K562 (cell line): ENCODE data around the gene PRDM2. TPM values are rescaled to one million over a fixed set of nuclear protein-coding genes. Genes with fewer than 3 reads are reported as not detected.
A peak's percentile ranks its signal among the peaks of the same experiment; 100 is the strongest.

Source experiments
- ATAC-seq: fragments of 200-7000 bp; cut with Tn5 transposase; 3 replicates; pipeline ENCODE4 v1.9.1; 2020; ENCODE audit warnings: moderate library complexity
- BruUV-seq: library from RNA; stranded (reverse); fragments of 400-500 nt; replicated peaks from 2 replicates; lab custom pipeline; 2021; lab: Mats Ljungman, UMichigan
- CTCF ChIA-PET: fragments of 300-600 bp; formaldehyde crosslinking; extraction: SDS; loops from one replicate; lab custom pipeline; 2021; ENCODE audit warnings: low intra/inter-chr PET ratio; lab: Yijun Ruan, JAX
- POLR2A ChIA-PET: fragments of 300-600, 350-650 bp; sonication (Branson Sonifier 250); formaldehyde crosslinking; extraction: SDS; loops from one replicate; lab custom pipeline; 2021; ENCODE audit warnings: antibody characterized with exemption, inconsistent platforms; lab: Yijun Ruan, JAX
- DNase-seq, 4 experiments: peaks; one replicate each; pipeline versions ENCODE4 v3.0.0 to v3.0.0-alpha.2; 2011 to 2018; ENCODE audit warnings: low spot score in 3 of 4, mixed read lengths in 3 of 4; ENCODE audit errors: extremely low read depth in 1 of 4
- FAIRE-seq: peaks from 2 replicates; lab custom pipeline; 2011; peaks lifted over from hg19 to GRCh38; lab: Jason Lieb, UNC
- H2AFZ ChIP-seq: 2 replicates; pipeline ENCODE4 v1.6.0; 2011; ENCODE audit warnings: low read depth, low read length, control low read depth, inconsistent platforms
- H3K27ac ChIP-seq: fragments of 200-600 bp; 3 replicates; pipeline ENCODE4 v1.8.0; 2011; ENCODE audit warnings: low read depth, mild to moderate bottlenecking, control low read depth, inconsistent platforms, low read length, moderate library complexity, mixed read lengths; ENCODE audit errors: extremely low read depth
- H3K27me3 ChIP-seq, 2 experiments: fragments of 300-600 bp in 1 of 2; 2 replicates in 1 of 2; 3 replicates in 1 of 2; pipeline versions ENCODE4 v1.6.0 to v1.8.0; 2011; ENCODE audit warnings: inconsistent platforms in 2 of 2, low read length in 2 of 2, mild to moderate bottlenecking in 1 of 2, mixed read lengths in 1 of 2, moderate library complexity in 1 of 2; ENCODE audit not compliant: control insufficient read depth in 2 of 2, insufficient read depth in 2 of 2
- H3K36me3 ChIP-seq: fragments of 300-600 bp; 3 replicates; pipeline ENCODE4 v1.8.0; 2011; ENCODE audit warnings: mild to moderate bottlenecking, low read length, inconsistent platforms; ENCODE audit not compliant: control insufficient read depth, insufficient read depth
- H3K4me1 ChIP-seq, 2 experiments: fragments of 200-600 bp in 1 of 2; replicated peaks in 1 of 2; 2 replicates in 1 of 2; 3 replicates in 1 of 2; pipeline versions ENCODE4 v1.5.1 to v1.8.0; 2011; ENCODE audit warnings: inconsistent platforms in 2 of 2, low read length in 2 of 2, mild to moderate bottlenecking in 1 of 2, mixed read lengths in 1 of 2, moderate library complexity in 1 of 2; ENCODE audit not compliant: control insufficient read depth in 2 of 2, insufficient read depth in 2 of 2
- H3K4me2 ChIP-seq: 2 replicates; pipeline ENCODE4 v1.6.1; 2011; ENCODE audit warnings: low read length, control low read depth, inconsistent platforms, mixed read lengths; ENCODE audit not compliant: insufficient read depth
- H3K4me3 ChIP-seq: fragments of 200-600 bp; sonication (generic), shearing (Covaris generic); 2 replicates; pipeline ENCODE4 v1.5.1; 2016; ENCODE audit warnings: control low read depth, inconsistent platforms
- H3K79me2 ChIP-seq: fragments of 200-600 bp; 3 replicates; pipeline ENCODE4 v1.8.0; 2011; ENCODE audit warnings: low read length, inconsistent platforms; ENCODE audit not compliant: control insufficient read depth, insufficient read depth
- H3K9ac ChIP-seq, 2 experiments: 2 replicates each; pipeline versions ENCODE4 v1.6.0 to v1.6.1; 2011; ENCODE audit warnings: low read depth in 2 of 2, low read length in 2 of 2, control low read depth in 1 of 2, inconsistent platforms in 1 of 2, mild to moderate bottlenecking in 1 of 2, mixed read lengths in 1 of 2; ENCODE audit not compliant: insufficient read depth in 1 of 2
- H3K9me1 ChIP-seq: one replicate; pipeline ENCODE4 v1.6.0; 2011; ENCODE audit warnings: inconsistent platforms, mild to moderate bottlenecking, low read length, moderate library complexity; ENCODE audit not compliant: control insufficient read depth, insufficient read depth
- H3K9me3 ChIP-seq: replicated peaks from 2 replicates; pipeline ENCODE4 v1.5.1; 2011; ENCODE audit warnings: low read depth, low read length, inconsistent platforms; ENCODE audit not compliant: control insufficient read depth, insufficient read depth
- H4K20me1 ChIP-seq: replicated peaks from 2 replicates; pipeline ENCODE4 v1.6.1; 2011; ENCODE audit warnings: low read length, inconsistent platforms, mixed read lengths; ENCODE audit not compliant: control insufficient read depth, insufficient read depth
- SIN3A ChIP-seq, 2 experiments: fragments of 150-350 bp in 1 of 2; IDR thresholded peaks; 2 replicates each; pipeline ENCODE4 v1.6.1; 2011 to 2016; ENCODE audit warnings: borderline replicate concordance in 2 of 2, low read depth in 2 of 2, low read length in 2 of 2, mild to moderate bottlenecking in 2 of 2, moderate library complexity in 2 of 2; ENCODE audit not compliant: control insufficient read depth in 1 of 2
- ZNF12 ChIP-seq: sonication (generic); formaldehyde crosslinking; IDR thresholded peaks from 2 replicates; pipeline ENCODE4 v1.4.0; 2020; ENCODE audit warnings: mild to moderate bottlenecking, missing genetic modification reagents
- ZNF583 ChIP-seq: fragments of 250-450 bp; sonication (Bioruptor Pico); IDR thresholded peaks from 2 replicates; pipeline ENCODE4 v1.4.0; 2020
- WGBS: fragments of 100-300 bp; shearing (Covaris generic); methylation state at CpG from one replicate; pipeline ENCODE4 v1.1.6; 2016; ENCODE audit warnings: low coverage, mixed read lengths; ENCODE audit not compliant: insufficient coverage; ENCODE audit errors: missing lambda C conversion rate; 5-methylcytosine and 5-hydroxymethylcytosine counted together
- in situ Hi-C: fragments of 300-500 bp; cut with MboI; formaldehyde crosslinking; loops from 4 replicates; pipeline ENCODE4 v1.15.0; 2018; ENCODE audit warnings: inconsistent platforms, mixed read lengths
- intact Hi-C: fragments of 100-400 bp; cut with micrococcal nuclease; formaldehyde crosslinking; loops from 2 replicates; pipeline ENCODE4 v1.14.2; 2022
- polyA plus RNA-seq, 8 experiments: library from polyadenylated mRNA; depleted of rRNA in 4 of 8; stranded (reverse) in 5 of 8; unstranded in 3 of 8; fragments of >200 nt; fragmentation: Nextera tagmentation in 2 of 8; fragmentation: Illumina TruSeq in 1 of 8; extraction: Ambion mirVana in 2 of 8; extraction: Trizol in 1 of 8; gene quantifications; 2 replicates each; pipeline versions ENCODE4 v1.2.1 to v1.2.3, GENCODE V29; 2011 to 2014; ENCODE audit warnings: inconsistent platforms in 1 of 8, missing spikeins in 1 of 8
- total RNA-seq, 7 experiments: library from RNA; depleted of rRNA in 6 of 7; stranded (reverse); fragments of >200 nt in 6 of 7; fragmentation: Illumina TruSeq in 2 of 7; extraction: Trizol in 2 of 7; gene quantifications; 2 replicates each; pipeline versions ENCODE4 v1.2.1 to v1.2.3, GENCODE V29; 2011 to 2021; ENCODE audit warnings: low replicate concordance in 1 of 7

The PRDM2 gene
- total and polyA plus RNA-seq, 9 of the 15 experiments (the other 6 are each of a cell fraction or from before 2014, with no cell fraction given): 5.4 to 27.6 (median 12.5) TPM

- H3K9me3 ChIP-seq: no peaks in the 10 kb centered on the region
- intact Hi-C loops: no loop called here
- H3K27me3 ChIP-seq: peaks cover 8 to 21% of the 10 kb centered on the region in 2 experiments; a peak in 3 of 5 replicates
- no peaks in the 10 kb centered on the region for H3K36me3 ChIP-seq
- BruUV-seq: no TSS peak
- no peak for FAIRE-seq
- no peak overlapping the region for H3K4me3 ChIP-seq
- no peak overlapping the region for H3K4me2 ChIP-seq
- in situ Hi-C loops: loop anchor here (5.0 kb wide), 1 partner anchor 121 kb away; no protein-coding TSS in a partner anchor
- peak; percentile 82 for TF ChIP-seq ZNF12 (CRISPR knock-in tag)
- no peak for TF ChIP-seq ZNF583
- TF ChIP-seq, all 486 proteins: peak for 1
- Histone ChIP-seq H4K20me1 (no peaks in the 10 kb centered on the region; the same call in 1 of the 2 replicates), H3K9me1 (peaks cover 2% of the 10 kb centered on the region), H3K4me1 (no peaks in the 10 kb centered on the region), H3K79me2 (no peaks in the 10 kb centered on the region), H2AFZ (no peak overlapping the region), H3K9ac (no peak overlapping the region), H3K27ac (no peak overlapping the region)
- ChIA-PET CTCF (no interaction called here), POLR2A (no interaction called here)
- peak in 3 of 4 experiments; percentile 4 to 5 (median 4) for DNase-seq
- WGBS: 2% methylated on average over 5 of the region's 5 CpGs
- no peak for ATAC-seq
These were observed 136.1 kb downstream of the PRDM2 start for GRCh38 chr1:13836136-13836535.

- in situ Hi-C loops: loop anchor here (5.0 kb wide), 1 partner anchor 121 kb away; no protein-coding TSS in a partner anchor
- no peak for ATAC-seq
These were observed 136.6 kb downstream of the PRDM2 start for GRCh38 chr1:13836631-13837030.

More at GRCh38 chr1:13836631-13837030, 136.6 kb downstream of the PRDM2 start:
- peaks cover 8 to 21% of the 10 kb centered on the region in 2 experiments; a peak in 3 of 5 replicates for H3K27me3 ChIP-seq
- no peak for DNase-seq
- ChIA-PET POLR2A (interaction anchor here (0.6 kb wide), 1 partner anchor 1352 kb away, joined by 4 read pairs; no protein-coding TSS in a partner anchor), CTCF (no interaction called here)
- no peaks in the 10 kb centered on the region for H3K79me2 ChIP-seq
- H3K9me1 ChIP-seq: peaks cover 2% of the 10 kb centered on the region
- H3K36me3 ChIP-seq: no peaks in the 10 kb centered on the region
- no peaks in the 10 kb centered on the region for H3K4me1 ChIP-seq
- H3K4me2 ChIP-seq: no peak overlapping the region
- TF ChIP-seq SIN3A (IDR thresholded peaks at IDR 0.05; ENCODE audit: borderline replicate concordance in 2 of 2, control insufficient read depth in 1 of 2, low read depth in 2 of 2, low read length in 2 of 2): no peak
- FAIRE-seq: no peak
- no TSS peak for BruUV-seq
- no peak overlapping the region for H3K4me3 ChIP-seq
- no peak overlapping the region for H3K27ac ChIP-seq
- no peak overlapping the region for H2AFZ ChIP-seq
- no peaks in the 10 kb centered on the region; the same call in 1 of the 2 replicates for H4K20me1 ChIP-seq
- WGBS: 0% methylated on average over 1 of the region's 1 CpG
- intact Hi-C loops: no loop called here
- H3K9me3 ChIP-seq: no peaks in the 10 kb centered on the region
- H3K9ac ChIP-seq: no peak overlapping the region
